Prostate gland (tissue), 2 donors: ENCODE data around the gene IL17RD.

ENCODE experiments used
- POLR2AphosphoS5 ChIP-seq: sonication (generic); formaldehyde crosslinking; IDR thresholded peaks from one replicate; pipeline ENCODE4 v1.6.1; 2017; ENCODE audit warnings: antibody characterized with exemption
- TF ChIP-seq, protein P1 (sequence below), 4 experiments: fragments of 200-600 bp in 2 of 4; fragments of 450-650 bp in 2 of 4; sonication (generic) in 2 of 4; IDR thresholded peaks; 1 replicate in 3 of 4; 2 replicates in 1 of 4; pipeline ENCODE4 v1.5.1; 2016 to 2019; ENCODE audit warnings: antibody characterized with exemption in 4 of 4, mild to moderate bottlenecking in 2 of 4, moderate library complexity in 2 of 4

DNA sequence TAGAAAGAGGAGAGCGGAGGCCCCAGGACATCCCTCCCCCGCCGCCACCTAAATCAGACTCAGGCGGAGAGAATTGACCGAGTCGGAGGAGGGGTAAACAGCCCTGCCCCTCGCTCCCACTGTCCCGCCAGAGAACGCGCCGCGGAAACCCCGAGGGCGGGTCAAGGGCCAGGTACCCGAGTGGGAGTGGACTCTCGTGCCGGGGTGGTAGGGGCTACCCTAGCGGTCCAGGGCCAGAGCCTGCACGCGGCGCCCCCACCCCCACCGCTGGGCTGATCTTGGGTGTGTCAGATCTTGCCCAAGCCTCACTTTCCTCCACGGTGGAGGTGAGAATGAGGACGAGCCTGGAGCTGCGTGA lies 85.7 kb downstream of the IL17RD start:
- TF ChIP-seq, protein P1, sequence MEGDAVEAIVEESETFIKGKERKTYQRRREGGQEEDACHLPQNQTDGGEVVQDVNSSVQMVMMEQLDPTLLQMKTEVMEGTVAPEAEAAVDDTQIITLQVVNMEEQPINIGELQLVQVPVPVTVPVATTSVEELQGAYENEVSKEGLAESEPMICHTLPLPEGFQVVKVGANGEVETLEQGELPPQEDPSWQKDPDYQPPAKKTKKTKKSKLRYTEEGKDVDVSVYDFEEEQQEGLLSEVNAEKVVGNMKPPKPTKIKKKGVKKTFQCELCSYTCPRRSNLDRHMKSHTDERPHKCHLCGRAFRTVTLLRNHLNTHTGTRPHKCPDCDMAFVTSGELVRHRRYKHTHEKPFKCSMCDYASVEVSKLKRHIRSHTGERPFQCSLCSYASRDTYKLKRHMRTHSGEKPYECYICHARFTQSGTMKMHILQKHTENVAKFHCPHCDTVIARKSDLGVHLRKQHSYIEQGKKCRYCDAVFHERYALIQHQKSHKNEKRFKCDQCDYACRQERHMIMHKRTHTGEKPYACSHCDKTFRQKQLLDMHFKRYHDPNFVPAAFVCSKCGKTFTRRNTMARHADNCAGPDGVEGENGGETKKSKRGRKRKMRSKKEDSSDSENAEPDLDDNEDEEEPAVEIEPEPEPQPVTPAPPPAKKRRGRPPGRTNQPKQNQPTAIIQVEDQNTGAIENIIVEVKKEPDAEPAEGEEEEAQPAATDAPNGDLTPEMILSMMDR (IDR thresholded peaks at IDR 0.05), result no peak
- TF ChIP-seq POLR2AphosphoS5, result no peak
